Activated gamma-delta T cell treated with anti-CD3 and anti-CD28 coated beads, Interleukin-2, amount 50 U/mL, for 16 hours (primary cell): ENCODE data around the gene PLXNC1.

Source experiments
- DNase-seq: peaks from one replicate; pipeline ENCODE4 v3.0.0-alpha.2; 2020; ENCODE audit warnings: low read depth

Gene PLXNC1

GRCh38 chr12:94147991-94148738, at the start of gene PLXNC1:
Gene PLXNC1, plus strand, starts transcription at chr12:94148577. Its CDS starts 395 bp downstream, at chr12:94148972.
- DNase-seq, result peak; percentile 51

- DNase-seq, result no peak
Measured at GRCh38 chr12:94099191-94099590, 49.2 kb upstream of the PLXNC1 start.

- DNase-seq, result no peak
Measured at GRCh38 chr12:94099632-94100031, 48.7 kb upstream of the PLXNC1 start.

- DNase-seq, result no peak
Measured at GRCh38 chr12:94100211-94100627, 48.2 kb upstream of the PLXNC1 start.

- DNase-seq, result peak; percentile 67
Measured at GRCh38 chr12:94100990-94101737, 47.2 kb upstream of the PLXNC1 start.

GRCh38 chr12:94101738-94102660, 46.4 kb upstream of the PLXNC1 start:
- peak; percentile 75 for DNase-seq

- no peak for DNase-seq
Measured at GRCh38 chr12:94103986-94104385, 44.4 kb upstream of the PLXNC1 start.

GRCh38 chr12:94107910-94108309, 40.5 kb upstream of the PLXNC1 start:
- no peak for DNase-seq

GRCh38 chr12:94109160-94109559, 39.2 kb upstream of the PLXNC1 start:
- no peak for DNase-seq

- DNase-seq, result no peak
Measured at GRCh38 chr12:94110258-94110657, 38.1 kb upstream of the PLXNC1 start.

GRCh38 chr12:94111302-94111701, 37.1 kb upstream of the PLXNC1 start:
- DNase-seq, result no peak

GRCh38 chr12:94112121-94112520, 36.3 kb upstream of the PLXNC1 start:
- no peak for DNase-seq

- DNase-seq, result no peak
Measured at GRCh38 chr12:94114166-94114565, 34.2 kb upstream of the PLXNC1 start.

GRCh38 chr12:94116191-94116590, 32.2 kb upstream of the PLXNC1 start:
- no peak for DNase-seq

- no peak for DNase-seq
Measured at GRCh38 chr12:94121886-94122285, 26.5 kb upstream of the PLXNC1 start.

- DNase-seq, result no peak
Measured at GRCh38 chr12:94122591-94122990, 25.8 kb upstream of the PLXNC1 start.

- DNase-seq, result no peak
Measured at GRCh38 chr12:94123127-94123526, 25.2 kb upstream of the PLXNC1 start.

- no peak for DNase-seq
Measured at GRCh38 chr12:94126067-94126466, 22.3 kb upstream of the PLXNC1 start.

- DNase-seq, result no peak
Measured at GRCh38 chr12:94127239-94128131, 20.9 kb upstream of the PLXNC1 start.

- no peak for DNase-seq
Measured at GRCh38 chr12:94128280-94128679, 20.1 kb upstream of the PLXNC1 start.
